H9 (cell line): ENCODE measurements around the gene KLHDC3. TPM values are rescaled to one million over a fixed set of nuclear protein-coding genes. Genes with fewer than 3 reads are reported as not detected.

ENCODE experiments used
- DNase-seq: peaks from one replicate; pipeline ENCODE4 v3.0.0-alpha.2; 2017
- H2AFZ ChIP-seq: one replicate; pipeline ENCODE4 v1.6.1; 2013; ENCODE audit warnings: mild to moderate bottlenecking, low read length, control low read depth, moderate library complexity
- H2AK5ac ChIP-seq: 2 replicates; pipeline ENCODE4 v1.6.1; 2013; ENCODE audit warnings: low read length, control low read depth, mixed read lengths; ENCODE audit not compliant: insufficient read length
- H2BK120ac ChIP-seq: one replicate; pipeline ENCODE4 v1.6.1; 2013; ENCODE audit warnings: low read depth, mild to moderate bottlenecking, low read length, control low read depth, inconsistent platforms; ENCODE audit not compliant: poor library complexity, severe bottlenecking
- H2BK12ac ChIP-seq: 2 replicates; pipeline ENCODE4 v1.6.1; 2013; ENCODE audit warnings: low read length, control low read depth, mixed read lengths, low read depth; ENCODE audit not compliant: insufficient read length
- H2BK15ac ChIP-seq: 2 replicates; pipeline ENCODE4 v1.6.1; 2013; ENCODE audit warnings: low read depth, low read length, control low read depth
- H2BK20ac ChIP-seq: one replicate; pipeline ENCODE4 v1.6.1; 2013; ENCODE audit warnings: low read depth, mild to moderate bottlenecking, low read length, control low read depth, inconsistent platforms; ENCODE audit not compliant: poor library complexity, severe bottlenecking
- H2BK5ac ChIP-seq: 2 replicates; pipeline ENCODE4 v1.6.1; 2013; ENCODE audit warnings: low read length, control low read depth, mixed read lengths; ENCODE audit not compliant: insufficient read length
- H3K14ac ChIP-seq: 2 replicates; pipeline ENCODE4 v1.6.1; 2013; ENCODE audit warnings: low read length, control low read depth; ENCODE audit not compliant: insufficient read depth
- H3K18ac ChIP-seq: 2 replicates; pipeline ENCODE4 v1.6.1; 2013; ENCODE audit warnings: low read depth, mild to moderate bottlenecking, mixed read lengths, low read length, control low read depth; ENCODE audit not compliant: insufficient read length
- H3K23ac ChIP-seq: 2 replicates; pipeline ENCODE4 v1.6.1; 2013; ENCODE audit warnings: low read length, control low read depth, mixed read lengths, low read depth; ENCODE audit not compliant: insufficient read length
- H3K23me2 ChIP-seq: 2 replicates; pipeline ENCODE4 v1.6.1; 2013; ENCODE audit warnings: low read depth, mild to moderate bottlenecking, mixed read lengths, low read length, control low read depth; ENCODE audit not compliant: insufficient read length, poor library complexity, severe bottlenecking
- H3K27ac ChIP-seq: 2 replicates; pipeline ENCODE4 v1.5.1; 2013; ENCODE audit warnings: low read length, control low read depth, mixed read lengths, low read depth; ENCODE audit not compliant: insufficient read length
- H3K27me3 ChIP-seq: 2 replicates; pipeline ENCODE4 v1.6.1; 2013; ENCODE audit warnings: low read length, control low read depth, inconsistent platforms; ENCODE audit not compliant: insufficient read depth
- H3K4ac ChIP-seq: 2 replicates; pipeline ENCODE4 v1.6.1; 2013; ENCODE audit warnings: low read depth, mild to moderate bottlenecking, control low read depth, inconsistent platforms, low read length, moderate library complexity
- H3K4me1 ChIP-seq: 2 replicates; pipeline ENCODE4 v1.6.1; 2013; ENCODE audit warnings: low read length, control low read depth, inconsistent platforms; ENCODE audit not compliant: insufficient read depth
- H3K4me2 ChIP-seq: 2 replicates; pipeline ENCODE4 v1.6.1; 2013; ENCODE audit warnings: low read length, control low read depth, mixed read lengths; ENCODE audit not compliant: insufficient read length, insufficient read depth
- H3K56ac ChIP-seq: 2 replicates; pipeline ENCODE4 v1.6.1; 2013; ENCODE audit warnings: low read depth, mild to moderate bottlenecking, mixed read lengths, low read length, control low read depth; ENCODE audit not compliant: insufficient read length
- H3K79me1 ChIP-seq: 2 replicates; pipeline ENCODE4 v1.6.1; 2013; ENCODE audit warnings: low read depth, mild to moderate bottlenecking, moderate library complexity, low read length, control low read depth, inconsistent platforms; ENCODE audit not compliant: insufficient read depth, poor library complexity, severe bottlenecking
- H3K79me2 ChIP-seq: 2 replicates; pipeline ENCODE4 v1.6.1; 2013; ENCODE audit warnings: low read length, control low read depth, inconsistent platforms; ENCODE audit not compliant: insufficient read depth
- H3K9ac ChIP-seq: 2 replicates; pipeline ENCODE4 v1.6.1; 2013; ENCODE audit warnings: low read length, control low read depth, mixed read lengths; ENCODE audit not compliant: insufficient read length; ENCODE audit errors: extremely low read depth
- H3K9me3 ChIP-seq: one replicate; pipeline ENCODE4 v1.6.1; 2013; ENCODE audit warnings: low read depth, low read length, inconsistent platforms; ENCODE audit not compliant: control insufficient read depth
- H3T11ph ChIP-seq: one replicate; pipeline ENCODE4 v1.6.1; 2013; ENCODE audit warnings: mild to moderate bottlenecking, low read length, control low read depth, inconsistent platforms
- H4K20me1 ChIP-seq: one replicate; pipeline ENCODE4 v1.6.1; 2013; ENCODE audit not compliant: control insufficient read depth, insufficient read length, insufficient read depth
- H4K5ac ChIP-seq: 2 replicates; pipeline ENCODE4 v1.6.1; 2013; ENCODE audit warnings: low read depth, mild to moderate bottlenecking, mixed read lengths, low read length, control low read depth; ENCODE audit not compliant: insufficient read length
- H4K8ac ChIP-seq: replicated peaks from 2 replicates; pipeline ENCODE4 v1.6.1; 2013; ENCODE audit warnings: low read length, control low read depth, mixed read lengths, low read depth; ENCODE audit not compliant: insufficient read length
- H4K91ac ChIP-seq: 2 replicates; pipeline ENCODE4 v1.6.1; 2013; ENCODE audit warnings: low read depth, mild to moderate bottlenecking, moderate library complexity, mixed read lengths, low read length, control low read depth; ENCODE audit not compliant: insufficient read length
- H3K27ac Mint-ChIP-seq, 3 experiments: 2 replicates in 2 of 3; 3 replicates in 1 of 3; pipeline ENCODE4 v1.8.0; 2020 to 2021; ENCODE audit warnings: mixed read lengths in 3 of 3, mild to moderate bottlenecking in 1 of 3, moderate library complexity in 1 of 3
- H3K27me3 Mint-ChIP-seq: 2 replicates; pipeline ENCODE4 v1.8.0; 2021; ENCODE audit warnings: low read depth, mild to moderate bottlenecking, moderate library complexity, mixed read lengths
- H3K36me3 Mint-ChIP-seq, 3 experiments: 2 replicates in 2 of 3; 3 replicates in 1 of 3; pipeline ENCODE4 v1.8.0; 2020 to 2021; ENCODE audit warnings: low read depth in 3 of 3, mixed read lengths in 3 of 3; ENCODE audit not compliant: insufficient read depth in 1 of 3
- H3K4me1 Mint-ChIP-seq, 2 experiments: 2 replicates each; pipeline ENCODE4 v1.8.0; 2020; ENCODE audit warnings: mixed read lengths in 2 of 2
- H3K4me3 Mint-ChIP-seq, 2 experiments: 2 replicates in 1 of 2; 3 replicates in 1 of 2; pipeline ENCODE4 v1.8.0; 2020 to 2021; ENCODE audit warnings: mild to moderate bottlenecking in 2 of 2, mixed read lengths in 2 of 2, moderate library complexity in 1 of 2
- H3K9me3 Mint-ChIP-seq, 2 experiments: 2 replicates in 1 of 2; 3 replicates in 1 of 2; pipeline ENCODE4 v1.8.0; 2020; ENCODE audit warnings: mild to moderate bottlenecking in 2 of 2, mixed read lengths in 2 of 2, moderate library complexity in 1 of 2
- WGBS: extraction: QIAGEN DNeasy Blood & Tissue Kit; methylation state at CpG from one replicate; pipeline ENCODE4 v1.1.7; 2013; ENCODE audit warnings: missing lambda C conversion rate, low lambda C conversion rate, mixed read lengths; ENCODE audit not compliant: insufficient read length; ENCODE audit errors: extremely low coverage; 5-methylcytosine and 5-hydroxymethylcytosine counted together
- total RNA-seq: library from RNA; stranded (reverse); gene quantifications from 2 replicates; pipeline ENCODE4 v1.2.1, GENCODE V29; 2021
- TF ChIP-seq, protein P1 (sequence below): fragments of 200-600 bp; sonication (generic); conservative IDR thresholded peaks from 3 replicates; pipeline ENCODE4 v1.8.0; 2021; ENCODE audit warnings: antibody characterized with exemption, mild to moderate bottlenecking

The KLHDC3 gene
- total RNA-seq, 1 experiment from 2014 or later: 146 TPM

DNA sequence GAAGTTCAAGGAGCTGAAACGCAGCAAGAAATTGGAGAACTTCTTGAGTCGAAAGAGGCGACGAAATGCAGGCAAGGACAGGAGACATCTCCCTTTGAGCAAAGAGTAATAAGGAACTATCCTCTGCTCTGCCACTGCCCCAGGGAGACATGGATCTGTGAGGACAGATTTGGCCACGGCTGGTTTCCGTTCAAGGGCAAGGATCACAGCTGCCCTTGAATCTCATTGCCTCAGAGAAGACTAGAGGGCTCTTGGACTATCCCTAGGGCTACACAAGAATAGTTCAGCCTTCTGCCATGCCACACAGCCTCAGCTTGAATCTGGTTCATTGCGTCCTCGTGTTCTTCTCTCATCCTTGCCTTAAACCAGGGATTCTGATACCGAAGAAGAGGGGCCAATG, 15.1 kb downstream of the KLHDC3 start:
- no peaks in the 10 kb centered on the region for H3K27me3 ChIP-seq
- no peak overlapping the region for H3T11ph ChIP-seq
- H3K9me3 ChIP-seq: no peaks in the 10 kb centered on the region
- no peak overlapping the region for H3K18ac ChIP-seq
- H3K4me2 ChIP-seq: no peak overlapping the region
- H4K91ac ChIP-seq: no peak overlapping the region
- H3K23me2 ChIP-seq: no peaks in the 10 kb centered on the region
- no peak overlapping the region for H3K4ac ChIP-seq
- no peak for DNase-seq
- H3K23ac ChIP-seq: no peak overlapping the region
- TF ChIP-seq, protein P1, sequence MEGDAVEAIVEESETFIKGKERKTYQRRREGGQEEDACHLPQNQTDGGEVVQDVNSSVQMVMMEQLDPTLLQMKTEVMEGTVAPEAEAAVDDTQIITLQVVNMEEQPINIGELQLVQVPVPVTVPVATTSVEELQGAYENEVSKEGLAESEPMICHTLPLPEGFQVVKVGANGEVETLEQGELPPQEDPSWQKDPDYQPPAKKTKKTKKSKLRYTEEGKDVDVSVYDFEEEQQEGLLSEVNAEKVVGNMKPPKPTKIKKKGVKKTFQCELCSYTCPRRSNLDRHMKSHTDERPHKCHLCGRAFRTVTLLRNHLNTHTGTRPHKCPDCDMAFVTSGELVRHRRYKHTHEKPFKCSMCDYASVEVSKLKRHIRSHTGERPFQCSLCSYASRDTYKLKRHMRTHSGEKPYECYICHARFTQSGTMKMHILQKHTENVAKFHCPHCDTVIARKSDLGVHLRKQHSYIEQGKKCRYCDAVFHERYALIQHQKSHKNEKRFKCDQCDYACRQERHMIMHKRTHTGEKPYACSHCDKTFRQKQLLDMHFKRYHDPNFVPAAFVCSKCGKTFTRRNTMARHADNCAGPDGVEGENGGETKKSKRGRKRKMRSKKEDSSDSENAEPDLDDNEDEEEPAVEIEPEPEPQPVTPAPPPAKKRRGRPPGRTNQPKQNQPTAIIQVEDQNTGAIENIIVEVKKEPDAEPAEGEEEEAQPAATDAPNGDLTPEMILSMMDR: no peak
- H2BK120ac ChIP-seq: no peak overlapping the region
- no peak overlapping the region for H2BK20ac ChIP-seq
- H2BK15ac ChIP-seq: no peak overlapping the region
- H4K5ac ChIP-seq: no peak overlapping the region
- no peaks in the 10 kb centered on the region for H4K20me1 ChIP-seq
- H3K36me3 Mint-ChIP-seq: peaks cover 55 to 95% (median 81%) of the 10 kb centered on the region in 3 experiments; a peak in 6 of 7 replicates
- no peak overlapping the region; a peak in 1 of 5 replicates for H3K4me3 Mint-ChIP-seq
- H3K9me3 Mint-ChIP-seq: no peaks in the 10 kb centered on the region
- no peak overlapping the region for H3K14ac ChIP-seq
- H2AFZ ChIP-seq: no peak overlapping the region
- no peak overlapping the region for H3K27ac Mint-ChIP-seq
- no peak overlapping the region for H3K9ac ChIP-seq
- no peak overlapping the region for H2AK5ac ChIP-seq
- peaks cover under 1% of the 10 kb centered on the region for H3K79me1 ChIP-seq
- no peaks in the 10 kb centered on the region for H3K4me1 Mint-ChIP-seq
- no CpG with 5 or more reads among the region's 9 CpGs for WGBS
- no peaks in the 10 kb centered on the region for H3K4me1 ChIP-seq
- no peaks in the 10 kb centered on the region for H3K79me2 ChIP-seq
- no peak overlapping the region for H3K27ac ChIP-seq
- no peak overlapping the region for H3K56ac ChIP-seq
- H3K27me3 Mint-ChIP-seq: no peaks in the 10 kb centered on the region
- H4K8ac ChIP-seq: no peak overlapping the region
- H2BK5ac ChIP-seq: no peak overlapping the region
- H2BK12ac ChIP-seq: no peak overlapping the region
